Stimulated activated naive CD4-positive, alpha-beta T cell (primary cell): ENCODE measurements around the gene NFKBIB.
A peak's percentile ranks its signal among the peaks of the same experiment; 100 is the strongest.
"Not testable (repeated sequence)": the region's sequence is repeated elsewhere in the genome, so short reads cannot be mapped to it uniquely, and the experiment has no call there.

Experiments used
- DNase-seq, 6 experiments: peaks; one replicate each; lab custom pipeline; 2025; lab: John Stamatoyannopoulos, UW

Gene NFKBIB

GRCh38 chr19:38928391-38929001 lies 28.7 kb downstream of the NFKBIB start:
- DNase-seq, result no peak

GRCh38 chr19:38929929-38930775 lies 30.4 kb downstream of the NFKBIB start, which contains the start of gene SARS2:
Gene SARS2 (minus strand): TSS chr19:38930763. CDS start chr19:38930736, 27 bp downstream.
- DNase-seq, result peak; percentile 92 to 100 (median 98)

- peak in 3 of 6 experiments; percentile 97 to 98 (median 98) for DNase-seq
These were observed 31.2 kb downstream of the NFKBIB start, which contains the start of gene MRPS12 for GRCh38 chr19:38930776-38931520. Gene MRPS12 (plus strand): TSS chr19:38930944. CDS start chr19:38931295, 351 bp downstream.

DNA sequence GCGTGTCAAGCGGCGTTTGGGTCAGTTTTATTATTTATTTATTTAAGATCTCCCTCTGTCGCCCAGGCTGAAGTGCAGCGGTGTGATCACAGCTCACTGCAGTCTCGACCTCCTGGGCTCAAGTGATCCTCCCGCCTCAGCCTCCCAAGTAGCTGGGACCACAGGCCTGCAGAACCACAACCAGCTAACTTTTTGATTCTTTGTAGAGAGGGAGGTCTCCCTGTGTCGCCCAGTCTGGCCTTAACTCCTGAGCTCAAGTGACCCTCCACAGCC lies 31.7 kb downstream of the NFKBIB start:
- no peak for DNase-seq

- peak in 4 of 6 experiments; percentile 4 to 18 (median 12) for DNase-seq
These were observed 32.8 kb downstream of the NFKBIB start for GRCh38 chr19:38932425-38933179.

- no peak for DNase-seq
These were observed 33.8 kb downstream of the NFKBIB start for GRCh38 chr19:38933544-38933943.

- no peak for DNase-seq
These were observed 40.2 kb downstream of the NFKBIB start for GRCh38 chr19:38939957-38940356.

DNA sequence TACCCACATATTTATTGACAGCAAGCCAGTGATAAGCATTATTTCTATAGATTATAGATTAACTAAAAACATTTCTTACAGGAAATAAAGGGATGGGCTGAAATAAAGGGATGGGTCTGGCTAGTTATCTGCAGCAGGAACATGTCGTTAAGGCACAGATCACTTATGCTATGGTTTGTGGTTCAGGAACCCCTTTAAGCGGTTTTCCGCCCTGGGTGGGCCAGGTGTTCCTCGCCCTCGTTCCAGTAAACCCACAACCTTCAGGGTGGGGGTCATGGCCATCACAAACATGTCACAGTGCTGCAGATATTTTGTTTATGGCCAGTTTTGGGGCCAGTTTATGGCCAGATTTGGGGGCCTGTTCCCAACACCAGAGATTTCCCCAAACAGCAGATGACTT lies 41.7 kb downstream of the NFKBIB start:
- DNase-seq, result not testable (repeated sequence)

GRCh38 chr19:38941979-38942378 lies 42.2 kb downstream of the NFKBIB start:
- no peak for DNase-seq

GRCh38 chr19:38942471-38943181 lies 42.9 kb downstream of the NFKBIB start:
- DNase-seq, result no peak

- DNase-seq, result no peak
These were observed 45.3 kb downstream of the NFKBIB start for GRCh38 chr19:38944981-38945506.

GRCh38 chr19:38945562-38946228 lies 45.9 kb downstream of the NFKBIB start:
- DNase-seq, result peak in 1 of 6 experiments; percentile 2

GRCh38 chr19:38946229-38947010 lies 46.7 kb downstream of the NFKBIB start:
- no peak for DNase-seq

- DNase-seq, result peak; percentile 49 to 75 (median 70)
These were observed 50.0 kb downstream of the NFKBIB start for GRCh38 chr19:38949580-38950367.

- no peak for DNase-seq
These were observed 51.4 kb downstream of the NFKBIB start for GRCh38 chr19:38951187-38951586.

DNA sequence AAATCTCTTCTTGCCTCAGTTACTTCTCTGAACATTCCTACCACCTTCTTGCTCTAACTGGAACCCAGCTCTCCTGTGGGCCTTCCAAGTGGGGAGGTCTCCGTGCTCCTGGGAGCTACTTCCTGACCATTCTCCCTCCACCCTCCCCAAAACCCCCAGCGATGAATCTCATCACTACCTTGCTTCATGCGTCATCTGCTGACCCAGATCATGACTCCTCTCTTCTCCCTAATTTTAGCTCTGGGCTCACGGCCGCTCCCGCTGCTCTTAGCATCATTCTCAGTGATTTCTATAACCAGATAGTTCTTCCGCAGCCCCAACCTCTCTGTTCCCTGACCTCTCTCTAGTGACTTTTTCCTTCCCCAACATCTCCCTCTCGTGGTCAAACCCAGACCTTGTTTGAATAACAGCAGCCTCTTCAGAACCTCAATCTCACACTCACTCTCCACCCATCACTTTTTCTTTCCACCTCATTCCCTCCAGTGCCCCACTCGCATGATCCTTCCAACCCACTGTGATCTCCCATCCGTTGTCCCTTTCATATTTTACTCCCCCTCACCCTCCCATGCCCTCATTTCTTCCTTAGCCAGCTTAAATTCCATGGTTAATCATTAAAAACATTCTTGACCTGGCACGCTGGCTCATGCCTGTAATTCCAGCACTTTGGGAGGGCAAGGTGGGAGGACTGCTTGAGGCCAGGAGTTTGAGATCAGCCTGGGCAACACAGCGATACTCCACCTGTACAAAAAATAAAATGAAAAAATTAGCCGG lies 52.8 kb downstream of the NFKBIB start:
- peak in 4 of 6 experiments; percentile 4 to 37 (median 19) for DNase-seq

DNA sequence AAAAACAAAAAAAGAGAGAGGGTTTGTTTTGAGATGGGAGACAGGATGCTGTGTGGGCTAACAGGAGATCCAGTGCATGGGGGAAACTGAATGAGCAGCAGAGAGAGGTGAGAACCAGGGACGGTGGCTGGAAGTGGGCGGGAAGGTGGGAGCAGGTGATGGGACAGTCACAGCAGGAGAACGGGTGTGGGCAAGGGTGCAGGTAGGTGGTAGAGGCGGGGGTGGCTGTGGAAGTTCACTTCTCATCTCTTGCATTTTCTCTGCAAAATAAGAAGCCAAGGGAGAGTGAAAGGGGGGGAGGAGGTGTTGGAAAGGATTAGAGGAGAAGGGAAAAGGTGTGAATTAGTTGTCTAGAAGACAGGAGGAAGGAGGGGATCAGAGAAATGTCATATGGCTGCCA lies 53.9 kb downstream of the NFKBIB start:
- DNase-seq, result no peak

GRCh38 chr19:38956264-38956663 lies 56.5 kb downstream of the NFKBIB start:
- no peak for DNase-seq
